22Rv1 (cell line): Measurements from ENCODE around the gene FAM107B.

Source experiments
- H3K27ac ChIP-seq: fragments of 450-650 bp; 2 replicates; pipeline ENCODE4 v1.5.1; 2017
- CTCF ChIP-seq: fragments of 450-650 bp; IDR thresholded peaks from 2 replicates; pipeline ENCODE4 v1.5.1; 2017; ENCODE audit warnings: mild to moderate bottlenecking
- ZFX ChIP-seq: fragments of 450-650 bp; IDR thresholded peaks from 2 replicates; pipeline ENCODE4 v1.6.1; 2017; ENCODE audit warnings: antibody characterized with exemption, borderline replicate concordance

Gene FAM107B

GRCh38 chr10:14533295-14533694 lies 241.4 kb downstream of the FAM107B start:
- no peak overlapping the region for H3K27ac ChIP-seq
- TF ChIP-seq ZFX (no peak), CTCF (no peak)

GRCh38 chr10:14532473-14533251 lies 242.0 kb downstream of the FAM107B start:
- TF ChIP-seq ZFX (no peak), CTCF (no peak)
- no peak overlapping the region for H3K27ac ChIP-seq

GRCh38 chr10:14531974-14532373 lies 242.7 kb downstream of the FAM107B start:
- TF ChIP-seq ZFX: no peak

GRCh38 chr10:14530465-14530864 lies 244.2 kb downstream of the FAM107B start:
- no peak overlapping the region for H3K27ac ChIP-seq
- TF ChIP-seq ZFX: no peak
- no peak for TF ChIP-seq CTCF

More at GRCh38 chr10:14531974-14532373, 242.7 kb downstream of the FAM107B start:
- no peak overlapping the region for H3K27ac ChIP-seq

GRCh38 chr10:14529351-14529750 lies 245.3 kb downstream of the FAM107B start:
- no peak overlapping the region for H3K27ac ChIP-seq
- TF ChIP-seq CTCF (no peak), ZFX (no peak)

GRCh38 chr10:14528450-14528849 lies 246.2 kb downstream of the FAM107B start:
- TF ChIP-seq CTCF: no peak
- no peak for TF ChIP-seq ZFX
- no peak overlapping the region for H3K27ac ChIP-seq

GRCh38 chr10:14527915-14528314 lies 246.8 kb downstream of the FAM107B start:
- H3K27ac ChIP-seq: no peak overlapping the region
- TF ChIP-seq ZFX (no peak), CTCF (no peak)
